NCI-H345 treated with DMSO at 0.1 percent for 48 hours (cell line): ENCODE data around the gene GRAMD2B.
"Not testable (repeated sequence)": the region's sequence is repeated elsewhere in the genome, so short reads cannot be mapped to it uniquely, and the experiment has no call there.

ENCODE experiments used
- DNase-seq: peaks from one replicate; lab custom pipeline; 2025; ENCODE audit not compliant: unreplicated experiment; lab: John Stamatoyannopoulos, UW

Gene GRAMD2B

DNA sequence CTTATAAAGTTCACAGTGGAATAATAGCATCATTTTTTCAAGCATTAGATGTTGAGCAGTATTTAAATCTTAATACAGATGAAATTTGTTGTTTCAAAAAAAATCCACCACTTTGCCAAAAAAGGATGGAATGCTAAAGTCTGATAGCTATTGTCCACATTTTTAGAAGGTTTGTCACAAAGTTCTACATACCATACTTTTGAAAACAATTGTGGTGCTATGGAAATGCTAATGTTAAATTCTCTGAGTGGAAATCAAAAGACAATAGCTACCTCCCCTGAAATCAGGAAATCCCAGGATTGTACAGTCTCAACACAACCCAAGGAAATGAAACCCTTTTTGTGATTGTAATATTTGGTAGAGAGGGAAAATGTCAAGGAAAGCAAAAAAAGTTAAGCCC, 19.3 kb upstream of the GRAMD2B start:
- no peak for DNase-seq

DNA sequence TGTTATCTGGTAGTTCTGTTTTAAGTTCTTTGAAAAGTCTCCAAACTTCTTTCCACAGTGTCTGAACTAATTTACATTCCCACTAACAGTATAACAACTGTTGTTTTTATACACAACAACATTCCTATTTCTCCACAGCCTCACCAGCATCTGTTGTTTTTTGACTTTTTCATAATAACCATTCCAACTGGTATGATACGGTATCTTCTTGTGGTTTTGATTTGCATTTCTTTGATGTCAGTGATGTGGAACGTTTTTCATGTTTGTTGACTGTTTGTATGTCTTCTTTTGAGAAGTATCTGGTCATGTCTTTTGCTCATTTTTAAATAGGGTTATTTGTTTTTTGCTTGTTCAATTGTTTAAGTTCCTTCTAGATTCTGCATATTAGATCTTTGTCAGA, 12.6 kb upstream of the GRAMD2B start:
- DNase-seq: no peak

DNA sequence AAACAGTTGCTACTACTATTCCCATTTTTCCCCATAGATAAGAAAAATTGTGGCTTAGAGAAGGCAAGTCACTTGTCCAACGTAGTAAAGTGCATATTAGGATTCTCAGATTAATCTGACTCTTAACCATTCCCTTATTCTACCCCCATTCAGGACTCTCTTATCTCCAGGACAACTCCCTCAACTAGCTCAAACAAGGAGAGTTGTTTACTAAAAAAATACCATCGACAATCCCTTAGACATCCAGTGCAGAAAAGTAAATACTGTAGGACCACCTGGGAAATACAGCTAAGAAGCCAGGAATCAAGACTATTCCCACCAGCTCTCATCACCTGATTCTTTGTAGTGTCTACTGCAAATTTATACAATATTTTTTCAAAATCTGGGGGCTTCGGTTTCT, 9.4 kb upstream of the GRAMD2B start:
- no peak for DNase-seq

DNA sequence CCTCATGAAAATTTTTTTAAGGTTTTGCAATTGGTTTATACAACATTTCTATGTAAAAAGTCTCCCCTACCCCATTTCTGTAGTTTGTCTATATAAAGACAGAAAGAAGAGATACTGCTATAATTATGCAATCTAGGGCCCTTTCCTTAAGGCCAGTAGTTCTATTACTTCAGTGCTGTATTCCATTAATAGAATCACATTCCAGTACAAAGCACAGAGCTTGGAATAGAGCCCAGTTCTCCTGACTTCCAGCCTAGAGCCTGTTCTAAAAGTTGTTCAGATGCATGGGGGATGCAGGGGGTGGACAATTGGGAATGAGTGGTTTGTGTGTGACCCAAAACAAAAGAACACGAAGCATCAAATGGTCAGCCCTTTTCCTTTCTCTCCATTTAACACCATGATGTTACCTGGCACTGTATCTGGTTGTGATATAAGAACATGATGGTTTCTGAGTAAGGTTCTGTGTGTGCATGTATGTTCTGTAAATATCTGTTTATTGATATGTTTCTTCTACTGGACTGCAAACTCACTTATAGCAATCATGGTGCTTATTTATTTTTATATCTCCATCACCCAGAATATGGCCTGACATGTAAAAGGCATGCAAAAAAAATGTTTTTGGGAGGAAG, 8.2 kb upstream of the GRAMD2B start:
- DNase-seq: no peak

DNA sequence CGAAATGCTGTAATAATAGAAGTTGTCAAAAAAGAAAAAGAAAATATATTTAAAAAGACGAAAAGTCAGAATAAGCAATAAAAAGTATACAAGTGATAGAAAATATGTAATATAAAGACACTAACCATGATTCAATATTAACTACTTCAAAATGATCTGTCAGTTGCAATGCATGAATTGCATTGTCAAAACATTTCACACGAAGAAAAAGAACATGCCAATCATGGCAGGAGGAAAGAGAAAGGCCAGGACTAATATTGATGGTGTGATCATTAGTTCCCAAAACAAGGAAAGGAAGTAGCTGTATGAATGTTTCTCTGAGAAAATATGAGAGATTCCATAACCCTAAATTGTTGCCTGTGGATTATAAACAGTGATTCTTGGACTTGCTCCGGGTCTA, 7.4 kb upstream of the GRAMD2B start:
- DNase-seq: no peak

DNA sequence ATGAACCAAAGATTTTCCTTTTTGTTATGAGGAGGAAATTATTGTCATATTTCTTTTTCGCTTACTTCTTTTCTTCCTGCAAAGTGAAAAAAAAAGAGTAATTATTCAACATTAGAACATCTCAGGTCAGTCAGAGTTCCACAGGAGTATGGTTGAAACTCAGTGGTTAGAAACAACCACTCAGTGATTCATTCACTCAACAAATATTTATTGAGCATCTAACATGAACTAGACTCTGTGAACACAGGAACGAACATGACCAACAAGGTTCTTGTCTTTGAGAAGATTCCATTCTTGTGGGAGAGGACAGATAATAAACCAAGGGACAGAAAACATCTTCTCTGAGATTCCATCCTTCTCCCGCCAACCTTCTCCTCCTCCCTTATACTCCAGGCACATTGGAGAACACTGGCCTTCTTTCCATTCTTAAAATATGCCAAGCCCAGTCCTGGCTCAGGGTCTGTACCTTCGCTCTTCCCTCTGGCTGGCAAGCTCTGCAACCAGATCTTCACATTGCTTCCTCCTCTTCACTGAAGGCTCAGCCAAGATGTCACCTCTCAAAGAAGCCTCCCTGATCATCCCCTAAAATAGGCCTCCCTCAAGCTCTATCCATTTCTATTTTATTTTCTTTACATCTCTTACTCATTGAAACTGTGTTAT, 6.8 kb upstream of the GRAMD2B start:
- no peak for DNase-seq

DNA sequence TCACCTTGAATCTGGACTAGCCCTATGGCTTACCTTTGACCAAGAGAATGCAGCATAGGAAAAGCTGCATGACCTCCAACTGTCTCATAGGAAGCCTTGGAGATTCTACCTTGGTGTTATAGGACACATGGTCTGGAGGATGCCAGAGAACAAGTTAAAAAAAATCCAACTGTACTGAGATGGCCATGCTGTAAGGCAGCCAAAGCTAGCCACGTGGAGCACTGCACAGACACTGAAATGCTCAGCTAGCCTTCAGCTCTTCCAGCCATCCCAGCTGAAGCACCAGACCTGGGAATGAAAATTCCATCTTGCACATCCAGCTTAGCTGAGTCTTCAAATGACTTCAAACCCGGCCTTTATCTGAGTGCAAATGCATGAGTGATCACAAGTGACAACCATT, 6.0 kb upstream of the GRAMD2B start:
- DNase-seq: no peak

DNA sequence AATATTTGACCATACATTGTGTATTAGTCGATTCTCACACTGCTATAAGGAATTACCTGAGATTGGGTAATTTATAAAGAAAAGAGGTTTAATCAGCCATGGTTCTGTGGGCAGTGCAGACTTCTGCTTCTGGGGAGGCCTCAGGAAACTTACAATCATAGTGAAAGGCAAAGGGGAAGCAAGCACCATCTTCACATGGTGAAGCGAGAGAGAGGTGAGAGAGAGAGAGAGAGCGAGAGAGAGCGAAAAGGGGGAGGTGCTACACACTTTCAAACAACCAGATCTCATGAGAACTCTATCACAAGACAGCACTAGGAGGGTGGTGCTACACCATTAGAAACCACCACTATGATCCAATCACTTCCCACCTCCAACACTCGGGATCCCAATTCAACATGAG, 4.1 kb upstream of the GRAMD2B start:
- no peak for DNase-seq

DNA sequence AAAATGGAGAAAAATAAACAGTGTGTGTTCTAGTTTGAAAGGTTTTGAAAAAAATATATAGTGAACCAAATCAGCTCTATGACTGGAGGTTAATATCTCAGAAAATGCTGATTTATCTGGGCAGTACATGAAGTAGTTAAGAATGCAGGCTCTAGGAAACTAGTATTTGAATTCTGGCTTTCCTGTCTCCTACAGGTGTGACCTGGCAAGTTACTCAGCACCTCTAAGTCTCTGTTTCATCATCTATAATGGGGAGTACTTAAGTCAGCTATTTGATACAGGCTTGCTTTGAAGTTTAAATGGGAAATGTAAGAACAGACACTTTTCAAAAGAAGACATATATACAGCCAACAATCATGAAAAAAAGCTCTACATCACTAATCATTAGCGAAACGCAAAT, 5.2 kb downstream of the GRAMD2B start:
- no peak for DNase-seq

DNA sequence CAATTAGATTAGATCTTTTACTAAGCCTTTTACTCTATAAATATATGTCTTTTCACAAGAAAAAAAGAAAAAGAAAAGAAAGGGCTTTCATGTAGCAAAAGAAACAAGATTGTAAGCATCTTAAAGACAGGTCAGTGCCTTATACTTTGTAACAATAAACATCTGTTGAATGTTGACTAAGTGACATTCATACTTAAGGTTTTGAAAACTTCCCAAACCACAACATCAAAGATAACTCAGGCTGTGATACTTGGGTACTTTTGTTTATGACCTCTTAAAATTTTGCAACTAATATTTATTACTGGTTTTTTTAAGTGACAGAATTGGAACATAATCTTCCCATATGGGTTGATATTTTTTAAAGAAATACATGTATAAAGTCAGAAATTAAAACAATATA, 7.4 kb downstream of the GRAMD2B start:
- no peak for DNase-seq

DNA sequence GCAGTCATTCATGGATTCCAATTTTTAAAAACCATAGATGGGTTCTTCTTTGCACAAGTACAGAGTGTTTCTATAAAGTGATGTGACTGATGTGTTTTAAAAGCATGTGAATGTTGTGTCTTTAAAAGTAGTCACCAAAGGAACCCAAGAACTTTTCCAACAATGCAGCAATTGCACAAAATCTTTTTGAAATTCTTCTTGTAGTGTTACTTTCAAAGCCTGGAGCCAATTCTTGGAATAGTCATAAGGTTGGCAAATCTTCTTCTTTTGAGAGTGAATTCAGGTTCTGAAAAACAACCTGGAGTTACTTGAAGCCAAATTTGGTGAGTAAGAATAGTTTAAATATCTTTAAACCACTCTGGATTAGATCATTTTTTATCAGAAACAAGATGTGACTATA, 10.5 kb downstream of the GRAMD2B start:
- DNase-seq: no peak

DNA sequence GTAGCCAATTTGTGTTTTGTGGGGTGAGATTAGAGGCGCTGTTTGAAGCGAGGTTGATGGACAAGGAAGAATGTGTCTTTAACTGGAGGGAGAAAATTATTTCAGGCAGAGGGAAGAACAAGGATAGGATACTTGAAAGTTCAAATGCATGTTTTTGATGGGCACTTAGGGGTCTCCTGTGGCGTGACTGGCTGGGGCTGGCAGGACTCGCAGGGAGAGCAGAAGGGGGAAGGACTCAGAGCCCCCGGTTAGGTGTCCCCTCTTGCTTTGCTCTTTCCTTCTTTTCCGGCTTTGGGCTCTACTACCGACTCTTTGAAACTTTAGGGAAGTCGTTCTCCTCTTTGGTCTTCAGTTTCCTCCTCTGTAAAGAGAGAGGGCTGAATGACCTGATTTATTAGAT, 12.1 kb downstream of the GRAMD2B start:
- no peak for DNase-seq

DNA sequence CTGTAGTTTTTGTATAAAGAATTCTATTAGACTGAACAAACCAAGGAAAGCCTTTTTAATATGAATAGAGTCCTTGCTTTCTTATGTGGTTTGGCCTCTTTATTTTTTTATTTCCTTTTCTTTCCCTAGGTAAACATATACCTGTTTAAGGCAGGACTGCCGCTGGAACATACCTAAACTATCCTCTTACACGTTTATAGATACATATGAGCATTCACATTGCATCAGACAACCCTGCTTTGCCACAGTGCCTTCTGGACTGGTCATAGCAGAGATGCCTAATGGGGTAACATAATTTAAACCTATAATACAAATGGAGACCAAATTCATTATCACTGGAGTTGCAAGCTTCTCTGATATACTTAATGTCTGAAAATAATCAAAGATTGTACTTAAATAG, 12.5 kb downstream of the GRAMD2B start:
- DNase-seq: no peak

DNA sequence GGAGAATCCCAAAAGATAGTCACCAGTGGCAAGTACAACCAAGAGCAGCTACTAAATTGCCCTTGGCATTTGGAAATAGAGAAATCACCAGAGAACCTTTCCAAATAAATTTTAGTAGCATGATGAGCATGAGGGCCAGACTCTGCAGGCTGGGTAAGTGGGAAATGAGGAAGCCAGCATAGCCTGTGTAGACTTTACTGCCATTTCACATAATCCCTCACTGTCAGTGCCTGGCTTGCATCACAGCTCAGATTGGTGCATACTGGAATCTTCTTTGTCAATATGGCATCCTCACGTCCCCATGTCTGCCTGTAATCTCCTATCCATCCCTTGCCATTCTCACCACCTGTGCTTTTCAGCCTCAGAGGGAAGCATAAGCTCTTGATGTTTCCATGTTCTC, 14.5 kb downstream of the GRAMD2B start:
- DNase-seq: no peak

DNA sequence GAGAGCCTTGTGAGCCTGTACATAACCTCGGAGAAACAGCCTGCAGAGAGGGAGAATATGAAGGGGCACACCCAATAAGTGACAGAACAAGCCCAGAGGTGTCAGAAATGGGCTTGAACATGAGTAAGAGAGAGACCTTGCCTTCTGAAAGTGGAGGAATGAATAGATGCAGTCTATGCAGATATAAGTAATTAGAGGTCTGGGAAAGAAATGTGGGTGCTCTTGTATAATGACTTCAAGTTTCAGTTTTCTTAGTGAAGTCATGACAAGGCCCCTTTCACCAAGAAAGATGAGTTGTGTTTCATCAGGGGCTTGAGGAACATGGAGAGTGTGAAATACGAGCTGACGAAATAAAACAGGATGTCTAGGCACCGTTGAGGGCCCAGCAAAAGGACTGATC, 15.1 kb downstream of the GRAMD2B start:
- DNase-seq: no peak

DNA sequence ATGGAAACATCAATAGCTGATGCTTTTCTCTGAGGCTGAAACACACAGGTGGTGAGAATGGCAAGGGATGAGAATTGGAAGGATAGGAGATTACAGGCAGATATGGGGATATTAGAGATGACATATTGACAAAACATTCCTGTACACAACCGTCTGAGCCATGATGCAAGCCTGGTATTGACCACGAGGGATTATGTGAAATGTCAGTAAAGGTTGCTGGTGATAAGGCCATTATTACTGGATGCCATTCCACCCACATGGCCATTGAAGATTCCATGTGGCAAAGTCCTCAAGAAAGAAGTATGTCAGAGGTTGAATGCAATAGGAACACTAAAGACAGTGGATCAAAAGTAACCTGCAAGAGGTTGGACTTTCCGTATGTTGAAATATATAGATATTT, 15.7 kb downstream of the GRAMD2B start:
- no peak for DNase-seq

DNA sequence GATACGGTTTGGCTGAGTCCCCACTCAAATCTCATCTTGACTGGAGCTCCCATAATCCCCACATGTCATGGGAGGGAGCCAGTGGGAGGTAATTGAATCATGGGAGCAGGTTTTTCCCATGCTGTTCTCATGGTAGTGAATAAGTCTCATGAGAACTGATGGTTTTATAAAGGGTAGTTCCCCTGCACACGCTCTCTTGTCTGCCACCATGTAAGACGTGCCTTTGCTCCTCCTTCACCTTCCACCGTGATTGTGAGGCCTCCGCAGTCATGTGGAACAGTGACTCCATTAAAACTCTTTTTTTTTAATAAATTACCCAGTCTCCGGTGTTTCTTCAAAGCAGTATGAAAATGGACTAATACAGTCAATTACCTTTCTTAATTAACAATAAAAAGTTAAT, 16.5 kb downstream of the GRAMD2B start:
- DNase-seq: not testable (repeated sequence)

DNA sequence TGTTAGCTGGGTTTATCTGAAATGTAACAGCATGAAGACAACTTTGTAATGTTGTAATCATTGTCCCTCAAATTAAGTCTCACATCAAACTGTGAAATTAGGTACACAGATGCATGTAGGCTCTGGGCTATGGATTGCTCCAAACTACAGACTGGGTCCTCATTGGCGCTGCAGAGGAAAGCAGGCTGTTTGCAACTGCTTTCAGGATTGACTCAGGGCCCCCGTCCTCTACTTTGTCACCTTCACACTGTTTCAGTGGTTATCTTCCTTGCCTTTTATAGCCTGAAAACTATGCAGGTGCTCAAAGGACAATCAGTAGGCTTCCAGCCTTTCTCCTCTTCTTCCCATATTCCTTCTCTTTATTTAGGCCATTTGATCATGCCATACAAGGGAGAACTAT, 18.0 kb downstream of the GRAMD2B start:
- DNase-seq: no peak

DNA sequence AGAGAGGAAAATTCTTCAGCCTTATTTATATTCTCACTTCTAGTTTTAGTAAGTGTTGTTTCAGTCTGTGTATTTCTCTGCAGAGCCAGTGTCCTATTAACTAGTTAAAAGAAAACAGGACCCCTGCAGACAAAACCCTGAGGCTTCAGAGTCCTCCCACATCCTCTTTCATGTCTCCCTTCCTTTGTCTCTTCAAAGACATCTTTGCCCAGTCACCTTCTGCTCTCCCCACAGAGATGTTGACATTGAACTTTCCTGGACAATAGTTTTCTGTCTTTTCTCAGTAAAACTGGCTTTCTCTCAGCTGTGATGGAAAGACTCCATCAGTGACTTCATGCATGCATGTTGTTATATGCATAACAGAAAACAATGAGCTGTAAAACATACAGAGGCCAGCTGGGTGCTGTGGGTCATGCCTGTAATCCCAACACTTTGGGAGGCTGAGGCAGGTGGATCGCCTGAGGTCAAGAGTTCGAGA, 20.2 kb downstream of the GRAMD2B start:
- no peak for DNase-seq

DNA sequence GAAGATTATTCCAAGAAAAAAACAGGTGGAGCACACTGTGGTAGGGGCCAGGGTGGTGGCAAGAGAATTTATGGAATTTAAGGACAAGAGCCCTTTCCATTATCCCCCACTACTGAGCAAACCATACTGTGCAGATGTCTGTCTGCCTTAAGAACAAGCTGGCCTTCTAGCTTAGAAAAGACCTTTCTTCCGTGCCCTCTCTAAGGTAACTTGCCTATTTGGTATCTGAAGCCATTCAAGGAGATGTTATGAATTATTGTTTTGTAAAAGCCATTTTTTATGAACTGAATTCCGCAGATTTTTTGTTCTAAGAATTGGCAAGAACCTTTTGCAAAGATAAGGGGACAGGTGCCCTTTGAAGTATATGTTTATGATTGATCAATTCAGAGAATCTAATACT, 20.9 kb downstream of the GRAMD2B start:
- no peak for DNase-seq

DNA sequence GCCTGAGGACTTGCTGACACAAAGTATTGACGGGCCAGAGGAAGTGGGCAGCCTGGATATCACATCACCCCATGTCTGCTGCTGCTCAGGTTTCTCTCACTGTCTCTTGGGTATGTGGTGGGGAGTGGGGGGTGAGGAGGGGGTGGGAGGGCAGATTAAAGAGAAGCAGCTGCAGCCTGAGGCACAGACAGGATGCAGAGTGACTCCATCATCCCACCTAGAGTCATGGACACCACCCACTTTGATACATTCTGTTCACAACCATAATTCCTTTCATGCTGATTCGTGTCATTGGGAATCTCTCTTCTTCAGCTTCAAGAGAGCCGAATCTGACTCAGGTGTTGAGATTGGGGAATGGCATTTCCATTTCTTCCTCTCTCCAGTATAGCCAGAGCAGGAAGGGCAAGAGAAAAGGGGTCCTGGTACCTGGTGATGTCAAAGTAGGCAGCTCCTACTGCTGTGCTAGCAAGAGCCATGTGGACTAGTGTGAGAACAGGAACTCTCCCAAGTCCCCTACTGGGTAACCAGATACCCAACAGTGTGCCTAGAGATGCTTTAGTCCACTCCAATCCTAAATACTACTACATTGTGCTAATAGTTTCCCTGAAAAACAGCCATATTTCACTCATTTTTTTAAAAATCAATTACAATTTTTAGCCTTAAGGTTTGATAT, 22.4 kb downstream of the GRAMD2B start:
- no peak for DNase-seq

DNA sequence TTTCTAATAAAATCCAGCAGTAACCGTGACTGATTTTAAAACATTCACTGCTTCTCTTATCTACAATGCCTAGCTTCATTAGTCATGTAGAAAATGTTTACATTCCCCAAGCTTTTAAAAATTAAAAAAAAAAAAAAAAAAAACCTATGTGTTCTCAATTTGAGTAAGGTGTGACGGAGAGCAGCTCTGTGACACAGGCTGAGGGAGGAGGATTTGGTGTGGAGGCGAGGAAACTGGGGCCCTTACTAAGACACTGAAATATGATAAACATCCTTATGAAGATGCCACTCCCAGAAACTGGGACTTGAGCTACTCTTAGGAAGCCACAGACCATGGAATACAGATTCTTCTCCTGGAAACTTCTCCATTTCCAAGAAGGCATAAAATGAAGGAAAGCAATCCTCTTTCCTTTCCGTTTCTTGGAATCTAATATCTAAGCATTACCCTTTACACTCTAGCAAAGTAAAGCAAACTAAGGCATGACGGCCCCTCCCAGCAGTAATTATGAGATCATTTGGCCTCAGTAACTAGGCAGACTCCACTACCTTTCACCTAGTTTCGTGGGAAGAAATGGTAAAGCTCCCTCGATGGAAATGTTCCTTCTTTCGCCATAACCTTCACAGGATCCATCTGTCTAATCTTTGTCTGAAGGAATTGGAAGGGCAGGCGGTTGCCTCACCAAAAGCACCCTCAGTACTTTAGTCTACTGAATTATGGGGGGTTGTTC, 23.5 kb downstream of the GRAMD2B start:
- no peak for DNase-seq
